GM15510 (cell line): ENCODE data around the gene APBA2.

ENCODE experiments used
- POLR2A ChIP-seq: IDR thresholded peaks from 3 replicates; pipeline ENCODE4 v1.6.1; 2011; ENCODE audit warnings: borderline replicate concordance; ENCODE audit not compliant: insufficient read length; ENCODE audit errors: extremely low read depth

Gene APBA2

GRCh38 chr15:28895566-28895965 is 9.8 kb downstream of the APBA2 start:
- TF ChIP-seq POLR2A, result no peak

GRCh38 chr15:28896951-28897350 is 11.2 kb downstream of the APBA2 start:
- TF ChIP-seq POLR2A, result no peak

- no peak for TF ChIP-seq POLR2A
Measured at GRCh38 chr15:28897861-28898585, 12.2 kb downstream of the APBA2 start.

GRCh38 chr15:28899061-28899738 is 13.4 kb downstream of the APBA2 start:
- no peak for TF ChIP-seq POLR2A

- no peak for TF ChIP-seq POLR2A
Measured at GRCh38 chr15:28900041-28900891, 14.5 kb downstream of the APBA2 start.

- TF ChIP-seq POLR2A, result no peak
Measured at GRCh38 chr15:28900892-28901586, 15.3 kb downstream of the APBA2 start.

GRCh38 chr15:28901587-28901980 is 15.8 kb downstream of the APBA2 start:
- no peak for TF ChIP-seq POLR2A

GRCh38 chr15:28901987-28902745 is 16.4 kb downstream of the APBA2 start:
- no peak for TF ChIP-seq POLR2A

GRCh38 chr15:28902856-28903255 is 17.1 kb downstream of the APBA2 start:
- no peak for TF ChIP-seq POLR2A

- no peak for TF ChIP-seq POLR2A
Measured at GRCh38 chr15:28903555-28903954, 17.8 kb downstream of the APBA2 start.

- TF ChIP-seq POLR2A, result no peak
Measured at GRCh38 chr15:28904003-28904402, 18.2 kb downstream of the APBA2 start.

GRCh38 chr15:28904541-28905315 is 19.0 kb downstream of the APBA2 start:
- no peak for TF ChIP-seq POLR2A

- no peak for TF ChIP-seq POLR2A
Measured at GRCh38 chr15:28907338-28907960, 21.7 kb downstream of the APBA2 start.

GRCh38 chr15:28909958-28910500 is 24.3 kb downstream of the APBA2 start:
- no peak for TF ChIP-seq POLR2A
